ENCODE data around the gene DMRT2.

The DMRT2 gene
- total RNA-seq, result 0 reads per million in 4 donors

- DNase-seq, result peak in 1 of 5 donors; percentile 57
These were observed at the start of gene DMRT2 for GRCh38 chr9:1050125-1050895. TSS of gene DMRT2 (plus strand) at chr9:1050357. CDS start at chr9:1051614, 1,257 bp downstream.

DNA sequence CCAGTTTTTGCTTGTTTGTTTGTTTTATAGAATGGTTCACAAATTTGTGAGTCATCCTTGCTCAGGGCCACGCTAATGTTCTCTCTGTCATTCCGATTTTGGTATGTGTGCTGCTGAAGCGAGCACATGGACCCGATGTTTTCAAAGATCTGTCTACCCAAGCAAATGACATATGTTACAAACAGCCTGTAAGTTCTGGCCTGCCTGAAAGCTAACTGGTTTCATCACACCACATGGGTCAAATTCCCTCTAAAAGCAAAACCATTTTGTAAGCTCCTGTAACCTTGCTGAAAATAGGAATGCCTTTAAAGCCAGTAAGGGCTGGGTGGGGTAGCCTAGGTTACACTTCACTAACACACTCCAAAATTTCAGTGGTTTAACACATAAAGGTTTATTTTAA is 48.3 kb upstream of the DMRT2 start:
- no peak for DNase-seq

DNA sequence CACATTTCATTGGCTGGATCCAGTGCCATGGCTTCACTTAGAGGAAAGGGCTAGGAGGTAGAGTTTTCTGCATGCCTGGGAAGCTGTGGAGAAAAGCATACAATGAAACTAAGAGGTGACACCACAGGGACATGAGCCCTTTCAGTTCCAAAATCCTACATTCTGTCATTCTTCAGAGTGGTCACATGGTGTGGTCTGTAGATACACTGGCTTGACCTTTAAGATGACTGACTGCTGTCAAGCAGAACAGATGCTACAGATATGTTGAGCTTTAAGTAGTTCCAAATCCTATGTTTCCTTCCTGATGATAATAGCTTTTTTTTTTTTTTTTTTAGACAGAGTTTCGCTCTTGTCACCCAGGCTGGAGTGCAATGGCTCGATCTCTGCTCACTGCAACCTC is 47.5 kb upstream of the DMRT2 start:
- no peak for DNase-seq

DNA sequence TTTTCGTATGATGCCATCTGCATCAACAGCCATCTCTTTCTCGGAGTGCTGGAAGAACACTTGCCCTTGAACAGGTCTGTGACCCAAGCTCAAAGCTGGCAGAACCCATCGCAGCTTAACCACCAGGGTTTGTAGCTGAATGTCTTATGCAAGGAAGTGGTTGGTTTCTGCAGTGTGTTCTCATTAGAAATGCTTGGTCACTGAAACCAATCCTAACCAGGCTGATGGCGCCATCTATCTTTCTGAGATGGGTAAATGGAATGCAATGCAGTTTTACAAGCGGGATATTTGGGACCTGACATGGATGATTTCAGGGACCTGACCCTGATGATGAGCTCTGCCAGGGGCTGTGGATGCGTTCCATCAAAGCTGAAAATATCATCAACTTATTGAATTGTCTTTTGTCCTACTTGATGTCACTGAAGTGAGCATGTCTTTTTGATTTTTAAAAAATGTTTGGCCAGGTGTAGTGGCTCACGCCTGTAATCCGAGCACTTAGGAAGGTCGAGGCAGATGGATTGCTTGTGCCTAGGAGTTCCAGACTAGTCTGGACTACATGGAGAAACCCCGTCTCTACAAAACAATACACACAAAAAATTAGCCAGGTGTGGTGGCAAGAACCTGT is 45.0 kb upstream of the DMRT2 start:
- peak in 1 of 5 donors; percentile 49 for DNase-seq

GRCh38 chr9:1007312-1007711 is 42.8 kb upstream of the DMRT2 start:
- no peak for DNase-seq

DNA sequence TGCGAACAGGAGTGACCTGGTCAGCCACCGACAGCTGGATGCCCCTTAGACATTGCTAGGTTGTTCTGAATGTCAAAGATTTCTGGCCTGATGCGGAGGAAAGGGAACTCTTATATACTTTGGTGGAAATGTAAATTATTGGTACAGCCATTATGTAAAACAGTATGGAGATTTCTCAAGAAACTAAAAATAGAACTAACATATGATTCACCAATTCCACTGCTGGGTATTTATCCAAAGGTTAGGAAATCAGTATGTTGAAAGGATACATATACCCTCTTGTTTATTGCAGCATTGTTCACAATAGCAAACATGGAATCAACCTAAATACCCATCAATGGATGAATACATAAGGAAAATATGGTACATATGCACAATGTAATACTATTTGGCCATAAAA is 41.9 kb upstream of the DMRT2 start:
- no peak for DNase-seq

DNA sequence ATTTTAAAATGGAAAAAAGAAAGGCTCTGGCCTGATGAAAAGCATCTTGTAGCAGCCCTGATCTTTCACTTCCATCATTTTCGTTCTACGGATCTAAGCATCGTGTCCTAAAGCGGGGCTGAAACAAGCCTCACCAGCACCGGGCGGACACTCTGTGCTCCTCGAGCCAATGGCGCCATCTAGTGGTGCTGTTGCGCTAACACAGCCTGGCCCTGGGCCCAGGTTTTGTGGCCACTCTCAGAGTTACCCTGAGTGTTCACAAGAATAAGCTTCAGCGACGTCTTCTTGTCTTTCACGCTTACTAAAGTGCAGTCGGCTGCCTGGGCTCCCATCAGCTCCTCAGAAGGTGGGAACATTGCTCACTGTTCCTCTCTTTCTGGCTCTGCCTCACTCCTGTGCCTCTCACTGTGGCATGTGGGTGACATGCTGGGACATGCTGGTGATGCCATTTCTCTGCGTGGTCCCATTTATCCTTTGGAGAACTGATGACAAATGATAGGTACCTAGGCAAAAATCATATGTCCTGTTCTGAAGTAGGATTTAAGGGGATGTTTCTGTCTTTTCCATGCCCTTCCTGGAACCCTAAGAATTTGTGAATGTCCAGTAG is 41.0 kb upstream of the DMRT2 start:
- peak; percentile 27 to 65 (median 50) for DNase-seq

- no peak for DNase-seq
These were observed 37.1 kb upstream of the DMRT2 start for GRCh38 chr9:1013021-1013420.

GRCh38 chr9:1014225-1014624 is 35.9 kb upstream of the DMRT2 start:
- no peak for DNase-seq

- DNase-seq, result no peak
These were observed 35.5 kb upstream of the DMRT2 start for GRCh38 chr9:1014640-1015039.

DNA sequence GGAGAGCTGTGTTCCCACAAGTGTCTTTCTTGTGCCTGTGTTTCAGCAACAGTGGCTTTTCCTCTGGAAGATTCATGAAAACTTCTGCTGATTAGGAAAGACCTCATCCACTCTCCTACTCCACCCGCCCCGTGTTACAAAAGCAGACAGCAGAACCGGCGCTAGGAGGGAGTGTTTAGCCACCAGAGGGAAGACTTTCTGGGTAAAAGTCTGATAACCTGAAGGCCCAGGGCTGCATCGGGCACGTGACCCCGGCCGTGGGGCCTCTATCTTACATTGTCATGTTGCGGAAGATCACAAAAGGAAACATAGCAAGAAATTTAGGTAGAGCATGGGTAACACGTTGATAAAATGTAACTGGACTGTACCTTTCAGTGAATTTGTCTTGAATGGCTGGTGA is 32.0 kb upstream of the DMRT2 start:
- DNase-seq, result no peak

DNA sequence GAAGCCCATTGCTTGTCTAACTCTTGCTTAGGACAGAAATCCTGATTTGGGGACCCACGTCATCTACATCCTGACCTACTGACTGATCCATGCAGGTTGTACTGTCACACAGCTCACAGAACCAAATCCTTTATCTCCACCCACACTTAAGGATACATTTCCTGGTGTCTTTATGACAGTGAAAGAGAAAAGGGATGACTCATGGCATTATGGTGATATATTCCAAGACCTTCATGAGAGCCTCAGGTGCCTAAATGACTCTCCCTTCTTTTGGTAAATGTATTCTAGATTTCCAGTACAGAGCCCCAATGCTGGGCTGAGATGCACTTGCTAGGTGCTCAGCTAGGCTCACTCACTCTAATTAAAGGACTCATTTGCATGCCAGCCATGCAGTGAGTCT is 26.0 kb upstream of the DMRT2 start:
- no peak for DNase-seq

- DNase-seq, result no peak
These were observed 25.0 kb upstream of the DMRT2 start for GRCh38 chr9:1025131-1025530.

DNA sequence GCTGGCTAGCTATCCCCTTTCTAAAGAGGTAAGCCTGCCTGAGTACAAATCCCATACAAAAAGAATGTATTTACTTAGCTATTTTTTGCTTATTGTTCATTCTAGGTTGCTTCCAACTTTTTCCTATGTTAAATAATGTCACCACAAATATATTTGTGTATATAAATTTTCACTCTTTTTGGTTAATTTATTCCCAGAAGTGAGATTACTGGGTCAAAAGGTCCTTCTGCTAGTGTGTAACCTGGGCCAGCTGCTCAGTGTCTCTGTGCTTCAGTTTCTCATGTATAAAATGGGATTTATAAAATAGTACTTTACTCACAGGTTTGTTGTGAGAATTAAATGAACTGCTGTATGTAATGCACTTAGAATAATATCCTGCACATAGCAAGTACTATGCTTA is 23.9 kb upstream of the DMRT2 start:
- DNase-seq, result no peak

DNA sequence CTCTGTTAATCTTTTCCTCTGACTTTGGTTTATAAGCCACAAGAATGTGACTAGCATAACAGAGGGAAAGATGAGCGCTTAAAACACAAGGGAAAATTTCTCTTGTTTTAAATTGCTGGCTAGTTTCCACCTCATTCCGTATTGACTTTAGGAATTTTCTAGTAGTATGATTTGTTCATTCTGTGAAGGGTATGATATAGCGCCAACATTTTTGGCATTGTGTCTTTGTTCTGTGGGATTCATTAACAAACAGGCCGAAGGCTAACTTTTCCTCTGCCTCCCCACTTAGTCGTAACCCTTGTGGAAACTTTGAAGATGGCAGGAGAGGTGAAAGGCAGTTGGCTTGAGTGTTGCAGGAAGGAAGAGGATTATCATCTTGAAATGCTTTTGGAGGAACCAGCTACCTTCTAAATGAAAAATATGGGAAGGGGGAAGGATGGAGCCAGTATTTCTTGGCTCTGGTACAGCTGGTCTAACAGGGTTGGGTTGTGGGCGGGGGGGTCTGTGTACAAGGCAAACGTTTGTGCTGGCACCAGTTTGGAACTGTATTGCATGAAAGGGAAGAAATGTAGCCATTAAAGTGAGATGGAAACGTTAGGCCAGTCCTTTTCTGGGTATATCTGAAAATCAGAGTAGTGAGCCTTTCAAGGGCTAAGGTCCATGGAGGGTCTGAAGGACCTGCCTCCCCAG is 21.5 kb upstream of the DMRT2 start:
- DNase-seq, result no peak

DNA sequence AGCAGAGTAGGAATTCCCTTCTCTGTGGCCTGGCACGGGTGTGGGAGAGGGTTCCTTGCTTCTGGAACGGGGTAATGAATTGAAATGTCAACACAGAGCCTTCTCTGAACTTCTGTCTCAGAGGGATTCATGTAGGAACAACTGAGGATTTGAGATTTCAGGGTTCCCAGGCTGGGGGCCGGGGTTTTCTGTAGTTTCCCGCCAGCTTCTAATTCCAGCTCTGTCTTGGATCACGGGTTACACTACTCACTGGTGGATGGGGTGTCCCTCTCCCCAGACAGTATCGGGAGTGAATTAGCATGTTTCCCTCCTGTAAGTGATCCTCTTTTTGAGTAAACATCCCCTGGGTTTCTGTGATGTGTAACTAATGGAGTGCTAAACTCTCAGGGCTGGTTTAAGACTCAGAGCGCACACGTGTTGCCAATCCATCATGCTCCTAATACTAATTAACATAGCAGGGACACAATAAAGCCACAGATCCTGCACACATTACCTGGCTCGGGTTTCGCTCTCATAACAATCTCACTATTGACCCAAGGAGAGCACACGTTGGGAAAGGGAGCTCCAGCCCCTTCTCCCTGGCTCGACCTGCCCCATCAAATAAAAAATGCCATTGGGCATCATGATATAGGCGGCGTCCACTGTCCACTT is 18.1 kb upstream of the DMRT2 start:
- no peak for DNase-seq

DNA sequence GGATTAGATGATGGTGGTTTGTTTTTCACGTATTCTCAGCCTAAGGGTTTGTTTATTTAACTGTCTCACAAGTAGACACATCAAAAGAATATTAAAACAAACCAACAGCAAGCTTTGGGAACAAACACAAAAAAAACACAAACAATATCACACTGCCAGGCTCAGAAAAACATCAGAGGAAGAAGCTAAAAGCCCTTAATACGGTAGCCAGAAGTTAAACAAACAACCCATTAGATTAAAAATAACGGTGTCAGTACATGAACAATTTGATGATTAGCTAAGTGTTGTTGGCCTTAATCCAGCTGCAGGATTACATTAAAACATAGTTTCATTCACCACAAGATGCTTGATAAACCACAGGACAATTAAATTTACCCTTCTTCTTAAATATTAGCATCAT is 15.9 kb upstream of the DMRT2 start:
- DNase-seq, result no peak

DNA sequence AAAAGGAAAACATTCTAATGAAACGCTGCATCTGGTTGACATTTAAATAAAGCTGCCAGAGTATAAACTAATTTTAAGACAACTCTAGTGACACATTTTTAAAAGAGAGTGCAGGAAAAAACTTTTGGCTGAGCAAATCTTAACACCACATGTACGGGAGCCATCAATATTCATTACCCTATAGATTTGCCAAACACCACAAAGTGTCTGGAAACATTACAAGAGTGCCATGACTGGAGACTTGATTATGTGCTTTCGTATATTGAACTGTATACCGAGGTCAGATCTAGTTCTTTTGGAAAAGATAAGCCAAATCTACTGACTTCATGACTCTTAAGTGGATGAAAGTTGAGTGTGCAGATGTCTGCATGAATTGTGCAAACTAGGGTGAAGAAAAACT is 10.6 kb upstream of the DMRT2 start:
- DNase-seq, result no peak

DNA sequence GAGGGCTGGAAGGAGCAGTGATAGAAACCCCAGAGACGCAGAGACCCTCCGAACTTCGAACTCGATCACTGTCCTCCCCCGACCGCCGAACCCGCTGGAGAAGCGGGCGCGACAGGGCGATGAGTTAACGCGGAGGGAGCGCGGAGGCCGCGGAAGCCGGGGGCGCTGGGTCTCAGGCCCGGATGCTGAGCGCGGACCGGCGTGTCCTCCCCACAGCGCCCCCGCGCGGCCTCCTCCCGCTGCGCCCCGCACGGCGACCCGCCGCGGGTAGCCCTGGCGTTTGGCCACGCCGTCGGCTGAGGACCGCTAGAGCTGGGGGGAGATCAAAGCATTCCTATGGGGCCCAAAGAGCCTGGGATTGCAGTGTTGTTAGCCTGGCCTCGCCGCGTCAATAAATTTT is 7.7 kb upstream of the DMRT2 start:
- DNase-seq, result peak in 1 of 5 donors; percentile 33

DNA sequence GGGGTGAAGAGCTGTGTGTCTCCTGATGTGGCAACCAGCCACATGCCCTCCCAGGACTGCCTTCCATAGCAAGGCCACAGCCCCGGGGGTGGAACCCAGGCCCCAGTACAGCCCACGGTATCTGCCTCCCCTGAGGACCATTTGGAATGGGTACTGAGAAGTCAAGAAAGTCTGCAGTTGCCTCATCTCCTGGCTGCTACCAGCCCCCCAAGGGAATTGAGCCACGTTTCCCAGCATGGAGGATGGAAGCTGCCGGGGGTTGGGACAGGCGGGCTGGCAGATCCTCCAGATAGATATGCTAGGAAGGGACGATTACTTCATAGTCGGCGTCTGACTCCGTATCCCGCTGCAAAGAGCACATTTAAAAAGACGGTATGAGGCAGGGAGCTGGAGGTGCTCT is 5.5 kb upstream of the DMRT2 start:
- DNase-seq, result no peak

DNA sequence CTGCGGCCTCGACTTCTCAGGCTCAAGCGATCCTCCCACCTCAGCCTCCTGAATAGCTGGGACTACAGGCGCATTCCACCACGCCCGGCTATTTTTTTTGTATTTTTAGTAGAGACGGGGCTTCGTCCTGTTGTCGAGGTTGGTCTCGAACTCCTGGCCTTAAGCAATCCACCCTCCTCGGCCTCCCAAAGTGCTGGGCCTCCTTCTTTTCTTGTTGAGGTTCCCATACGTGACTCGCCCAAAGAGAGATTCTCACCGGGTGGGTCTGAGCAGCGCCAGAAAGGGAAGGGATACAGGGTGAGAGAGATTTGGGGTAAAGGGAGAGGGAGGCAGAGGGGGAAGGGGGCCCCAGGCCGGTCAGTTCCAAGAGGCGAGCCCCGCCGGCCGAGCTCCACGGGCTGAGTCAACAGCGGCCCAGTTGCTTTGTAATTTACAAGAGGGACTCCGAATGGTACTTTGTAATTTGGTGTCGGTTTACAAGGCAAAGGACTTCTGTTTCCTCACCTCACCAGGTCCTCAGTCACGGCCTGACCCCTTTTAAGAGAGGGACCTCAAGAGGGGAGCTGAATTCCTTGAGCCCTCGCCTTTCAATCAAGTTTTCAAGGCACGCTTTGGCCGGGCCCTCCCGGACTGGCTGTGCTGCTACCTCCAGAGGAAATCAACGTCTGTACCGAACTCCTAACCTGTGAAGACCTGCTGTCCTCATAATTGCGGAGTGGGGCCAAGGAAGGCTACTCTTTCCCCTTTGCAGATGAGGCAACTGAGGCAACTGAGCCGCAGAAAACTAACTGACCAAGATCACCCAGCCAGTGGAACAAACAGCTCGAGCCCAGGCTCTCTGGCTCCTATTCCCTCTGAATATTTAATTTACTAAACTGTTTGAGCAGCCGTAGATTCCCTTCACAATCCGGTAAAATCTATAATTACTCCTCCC is 3.3 kb upstream of the DMRT2 start:
- DNase-seq, result no peak
